NB4 (cell line): ENCODE data around the gene NDUFA3.

Experiments
- CTCF ChIP-seq: IDR thresholded peaks from one replicate; pipeline ENCODE4 v1.5.1; 2012; ENCODE audit warnings: low read depth, low read length
- MAX ChIP-seq: IDR thresholded peaks from 2 replicates; pipeline ENCODE4 v1.6.1; 2011; ENCODE audit warnings: low read depth, low read length
- MYC ChIP-seq: IDR thresholded peaks from 2 replicates; pipeline ENCODE4 v1.6.1; 2011; ENCODE audit warnings: low read depth, low read length
- POLR2A ChIP-seq: IDR thresholded peaks from 2 replicates; pipeline ENCODE4 v1.6.1; 2011; ENCODE audit warnings: mild to moderate bottlenecking; ENCODE audit not compliant: insufficient read length; ENCODE audit errors: extremely low read depth

GRCh38 chr19:54100561-54100960 lies 2.1 kb upstream of the NDUFA3 start, which contains the start of gene OSCAR:
- TF ChIP-seq POLR2A (peak; percentile 26), CTCF (no peak), MYC (no peak; the same call in 1 of the 2 replicates), MAX (no peak; the same call in 1 of the 2 replicates)
